ENCODE results near the gene PARP9. TPM values are rescaled to one million over a fixed set of nuclear protein-coding genes. Genes with fewer than 3 reads are reported as not detected.

The PARP9 gene
- total RNA-seq, 2 experiments from 2014 or later: 13.2 to 14.4 TPM

- CTCF ChIA-PET: no interaction called here
- intact Hi-C loops (cut with DNase I, micrococcal nuclease): no loop called here
- Mint-ChIP-seq H3K4me1 (ENCODE audit: low read depth) (peaks cover 9% of the 10 kb centered on the region), H3K36me3 (ENCODE audit: low read depth) (peaks cover 95% of the 10 kb centered on the region), H3K27ac (no peak overlapping the region), H3K9me3 (no peaks in the 10 kb centered on the region), H3K4me3 (no peak overlapping the region), H3K27me3 (no peaks in the 10 kb centered on the region)
- no peak for TF ChIP-seq CTCF (IDR thresholded peaks at IDR 0.05)
- POLR2A ChIA-PET: interaction anchor here (0.8 to 1.0 kb wide), 2 partner anchors 67 to 163 kb away, joined by 3 read pairs; no protein-coding TSS in a partner anchor
- H3K4me3 ChIP-seq (ENCODE audit: low read length): no peak overlapping the region
- no peaks in the 10 kb centered on the region for H3K4me1 ChIP-seq (ENCODE audit: insufficient read depth, low read length)
- DNase-seq (no peak), ATAC-seq (ENCODE audit: poor library complexity) (no peak)
- H3K27me3 ChIP-seq (ENCODE audit: control insufficient read depth in 1 of 2, insufficient read depth in 2 of 2, low read length in 2 of 2): no peaks in the 10 kb centered on the region
- peaks cover 92% of the 10 kb centered on the region for H3K36me3 ChIP-seq (ENCODE audit: insufficient read depth, low read length)
- H3K27ac ChIP-seq (ENCODE audit: low read depth in 1 of 2, low read length in 2 of 2): no peak overlapping the region
- no peaks in the 10 kb centered on the region for H3K9me3 ChIP-seq (ENCODE audit: control insufficient read depth in 1 of 2, insufficient read depth in 1 of 2, low read length in 2 of 2)
Observed at GRCh38 chr3:122536632-122537001, 27.5 kb downstream of the PARP9 start.

GRCh38 chr3:122535964-122536631 is 28.0 kb downstream of the PARP9 start:
- DNase-seq (no peak), ATAC-seq (ENCODE audit: poor library complexity) (no peak)
- peaks cover 92% of the 10 kb centered on the region for H3K36me3 ChIP-seq (ENCODE audit: insufficient read depth, low read length)
- POLR2A ChIA-PET: interaction anchor here (0.8 to 1.0 kb wide), 2 partner anchors 66 to 164 kb away, joined by 3 read pairs; no protein-coding TSS in a partner anchor
- H3K9me3 ChIP-seq (ENCODE audit: control insufficient read depth in 1 of 2, insufficient read depth in 1 of 2, low read length in 2 of 2): no peaks in the 10 kb centered on the region
- H3K27ac ChIP-seq (ENCODE audit: low read depth in 1 of 2, low read length in 2 of 2): no peak overlapping the region
- TF ChIP-seq CTCF (IDR thresholded peaks at IDR 0.05): no peak
- H3K27me3 ChIP-seq (ENCODE audit: control insufficient read depth in 1 of 2, insufficient read depth in 2 of 2, low read length in 2 of 2): no peaks in the 10 kb centered on the region
- Mint-ChIP-seq H3K9me3 (no peaks in the 10 kb centered on the region), H3K27ac (no peak overlapping the region), H3K27me3 (no peaks in the 10 kb centered on the region), H3K36me3 (ENCODE audit: low read depth) (peaks cover 93% of the 10 kb centered on the region), H3K4me3 (no peak overlapping the region), H3K4me1 (ENCODE audit: low read depth) (peaks cover 9% of the 10 kb centered on the region)
- no peaks in the 10 kb centered on the region for H3K4me1 ChIP-seq (ENCODE audit: insufficient read depth, low read length)
- CTCF ChIA-PET: no interaction called here
- intact Hi-C loops (cut with DNase I, micrococcal nuclease): no loop called here
- no peak overlapping the region for H3K4me3 ChIP-seq (ENCODE audit: low read length)

- peak in 1 of 14 experiments; percentile 9 for DNase-seq
- intact Hi-C loops (cut with DNase I, micrococcal nuclease): no loop called here
- H3K4me1 Mint-ChIP-seq (ENCODE audit: low read depth): peaks cover 4% of the 10 kb centered on the region
- Histone ChIP-seq H3K36me3 (ENCODE audit: insufficient read depth, low read length) (peaks cover 83% of the 10 kb centered on the region), H3K4me3 (ENCODE audit: low read length) (no peak overlapping the region), H3K27me3 (ENCODE audit: control insufficient read depth in 1 of 2, insufficient read depth in 2 of 2, low read length in 2 of 2) (no peaks in the 10 kb centered on the region), H3K9me3 (ENCODE audit: control insufficient read depth in 1 of 2, insufficient read depth in 1 of 2, low read length in 2 of 2) (no peaks in the 10 kb centered on the region), H3K4me1 (ENCODE audit: insufficient read depth, low read length) (no peaks in the 10 kb centered on the region), H3K27ac (ENCODE audit: low read depth in 1 of 2, low read length in 2 of 2) (no peak overlapping the region)
- TF ChIP-seq CTCF (IDR thresholded peaks at IDR 0.05): no peak
- POLR2A ChIA-PET: no interaction called here
- H3K27me3 Mint-ChIP-seq: no peaks in the 10 kb centered on the region
- CTCF ChIA-PET: no interaction called here
- no peaks in the 10 kb centered on the region for H3K9me3 Mint-ChIP-seq
- ATAC-seq (ENCODE audit: poor library complexity): no peak
- no peak overlapping the region for H3K4me3 Mint-ChIP-seq
- H3K27ac Mint-ChIP-seq: no peak overlapping the region
- H3K36me3 Mint-ChIP-seq (ENCODE audit: low read depth): peaks cover 85% of the 10 kb centered on the region
Observed at GRCh38 chr3:122533931-122534334, 30.2 kb downstream of the PARP9 start.
